HEK293 (cell line): ENCODE measurements around the gene SH3RF1.

Experiments used
- CTCF ChIA-PET: fragments of 350-600 bp; formaldehyde crosslinking; extraction: SDS; loops from one replicate; lab custom pipeline; 2021; ENCODE audit warnings: antibody characterized with exemption; lab: Yijun Ruan, JAX
- POLR2A ChIA-PET: fragments of 300-600 bp; formaldehyde crosslinking; extraction: SDS; loops from one replicate; lab custom pipeline; 2020; ENCODE audit warnings: antibody characterized with exemption, inconsistent platforms; lab: Yijun Ruan, JAX
- H3K27ac ChIP-seq: fragments of 200-500 bp; sonication (Bioruptor generic); 2 replicates; pipeline ENCODE4 v1.5.1; 2014; ENCODE audit warnings: low read depth, low read length, control low read depth, inconsistent platforms; ENCODE audit errors: extremely low read depth
- H3K36me3 ChIP-seq, 2 experiments: fragments of 200-500 bp in 1 of 2; sonication (Bioruptor generic) in 1 of 2; 1 replicate in 1 of 2; 2 replicates in 1 of 2; pipeline ENCODE4 v1.5.1; 2014 to 2017; ENCODE audit warnings: inconsistent platforms in 2 of 2, low read length in 2 of 2; ENCODE audit not compliant: control insufficient read depth in 2 of 2, insufficient read depth in 1 of 2
- H3K4me1 ChIP-seq: fragments of 200-500 bp; sonication (Bioruptor generic); 2 replicates; pipeline ENCODE4 v1.5.1; 2014; ENCODE audit warnings: mild to moderate bottlenecking, low read length, inconsistent platforms; ENCODE audit not compliant: control insufficient read depth, insufficient read depth
- H3K4me3 ChIP-seq: 2 replicates; pipeline ENCODE4 v1.5.1; 2011; ENCODE audit warnings: low read depth, mild to moderate bottlenecking, control low read depth, low read length, moderate library complexity
- H3K9me3 ChIP-seq: fragments of 200-500 bp; sonication (Bioruptor generic); 2 replicates; pipeline ENCODE4 v1.5.1; 2014; ENCODE audit warnings: low read depth, low read length, inconsistent platforms; ENCODE audit not compliant: control insufficient read depth, insufficient read depth
- GFI1B ChIP-seq: fragments of 450-650 bp; formaldehyde crosslinking; IDR thresholded peaks from 2 replicates; pipeline ENCODE4 v1.5.1; 2016; ENCODE audit warnings: missing biosample characterization, missing genetic modification characterization
- GLI4 ChIP-seq: fragments of 450-650 bp; formaldehyde crosslinking; IDR thresholded peaks from 2 replicates; pipeline ENCODE4 v1.5.1; 2016; ENCODE audit warnings: missing biosample characterization, missing genetic modification characterization
- INSM2 ChIP-seq: fragments of 450-650 bp; formaldehyde crosslinking; IDR thresholded peaks from 2 replicates; pipeline ENCODE4 v1.5.1; 2016; ENCODE audit warnings: missing biosample characterization, missing genetic modification characterization
- RBAK ChIP-seq: fragments of 450-650 bp; formaldehyde crosslinking; IDR thresholded peaks from 2 replicates; pipeline ENCODE4 v1.5.1; 2016; ENCODE audit warnings: missing biosample characterization, missing genetic modification characterization
- SP7 ChIP-seq: fragments of 450-650 bp; formaldehyde crosslinking; IDR thresholded peaks from 2 replicates; pipeline ENCODE4 v1.5.1; 2016; ENCODE audit warnings: missing biosample characterization, missing genetic modification characterization
- YY2 ChIP-seq: fragments of 450-650 bp; formaldehyde crosslinking; IDR thresholded peaks from 2 replicates; pipeline ENCODE4 v1.5.1; 2016; ENCODE audit warnings: missing biosample characterization, missing genetic modification characterization
- ZBTB48 ChIP-seq: fragments of 450-650 bp; formaldehyde crosslinking; IDR thresholded peaks from 2 replicates; pipeline ENCODE4 v1.5.1; 2016; ENCODE audit warnings: missing biosample characterization, missing genetic modification characterization
- ZNF112 ChIP-seq: fragments of 450-650 bp; formaldehyde crosslinking; IDR thresholded peaks from 2 replicates; pipeline ENCODE4 v1.5.0; 2017; ENCODE audit warnings: missing biosample characterization, missing genetic modification characterization
- ZNF133 ChIP-seq: fragments of 450-650 bp; formaldehyde crosslinking; IDR thresholded peaks from 2 replicates; pipeline ENCODE4 v1.5.1; 2016; ENCODE audit warnings: missing biosample characterization, missing genetic modification characterization
- ZNF138 ChIP-seq: fragments of 450-650 bp; formaldehyde crosslinking; IDR thresholded peaks from 2 replicates; pipeline ENCODE4 v1.5.1; 2016; ENCODE audit warnings: missing biosample characterization, missing genetic modification characterization, borderline replicate concordance
- ZNF16 ChIP-seq: fragments of 450-650 bp; formaldehyde crosslinking; IDR thresholded peaks from 2 replicates; pipeline ENCODE4 v1.5.1; 2016; ENCODE audit warnings: low read depth, missing biosample characterization, missing genetic modification characterization
- ZNF184 ChIP-seq: fragments of 450-650 bp; IDR thresholded peaks from 2 replicates; pipeline ENCODE4 v1.5.1; 2018; ENCODE audit warnings: missing biosample characterization, mild to moderate bottlenecking, missing genetic modification characterization
- ZNF211 ChIP-seq: fragments of 450-650 bp; formaldehyde crosslinking; IDR thresholded peaks from 2 replicates; pipeline ENCODE4 v1.5.1; 2016; ENCODE audit warnings: low read depth, missing biosample characterization, missing genetic modification characterization
- ZNF37A ChIP-seq: fragments of 450-650 bp; IDR thresholded peaks from 2 replicates; pipeline ENCODE4 v1.5.1; 2018; ENCODE audit warnings: missing biosample characterization, missing genetic modification characterization
- ZNF394 ChIP-seq: fragments of 450-650 bp; formaldehyde crosslinking; IDR thresholded peaks from 2 replicates; pipeline ENCODE4 v1.5.1; 2016; ENCODE audit warnings: missing biosample characterization, missing genetic modification characterization, mild to moderate bottlenecking, moderate library complexity, borderline replicate concordance
- ZNF433 ChIP-seq: fragments of 450-650 bp; formaldehyde crosslinking; IDR thresholded peaks from 2 replicates; pipeline ENCODE4 v1.5.1; 2016; ENCODE audit warnings: missing biosample characterization, missing genetic modification characterization, low read depth
- ZNF555 ChIP-seq: fragments of 450-650 bp; formaldehyde crosslinking; conservative IDR thresholded peaks from 2 replicates; pipeline ENCODE4 v1.5.1; 2017; ENCODE audit warnings: missing biosample characterization, mild to moderate bottlenecking, missing genetic modification characterization, inconsistent platforms
- ZNF571 ChIP-seq: fragments of 450-650 bp; formaldehyde crosslinking; IDR thresholded peaks from 2 replicates; pipeline ENCODE4 v1.5.0; 2017; ENCODE audit warnings: missing biosample characterization, missing genetic modification characterization
- ZNF658 ChIP-seq: fragments of 450-650 bp; formaldehyde crosslinking; IDR thresholded peaks from 2 replicates; pipeline ENCODE4; 2016; ENCODE audit warnings: missing biosample characterization, missing genetic modification characterization
- ZNF664 ChIP-seq: fragments of 450-650 bp; formaldehyde crosslinking; IDR thresholded peaks from 2 replicates; pipeline ENCODE4 v1.5.1; 2016; ENCODE audit warnings: missing biosample characterization, missing genetic modification characterization
- ZNF701 ChIP-seq: fragments of 450-650 bp; formaldehyde crosslinking; IDR thresholded peaks from 2 replicates; pipeline ENCODE4 v1.5.1; 2016; ENCODE audit warnings: missing biosample characterization, missing genetic modification characterization
- ZSCAN30 ChIP-seq: fragments of 450-650 bp; IDR thresholded peaks from 2 replicates; pipeline ENCODE4 v1.5.1; 2018; ENCODE audit warnings: missing biosample characterization, mild to moderate bottlenecking, missing genetic modification characterization, moderate library complexity
- TF ChIP-seq, protein P1 (sequence below): fragments of 450-650 bp; formaldehyde crosslinking; IDR thresholded peaks from 2 replicates; pipeline ENCODE4 v1.5.1; 2016; ENCODE audit warnings: missing biosample characterization, missing genetic modification characterization
- TF ChIP-seq, protein P2 (sequence below): sonication (generic); formaldehyde crosslinking; IDR thresholded peaks from 2 replicates; pipeline ENCODE4 v1.8.1; 2022; ENCODE audit warnings: mild to moderate bottlenecking, moderate library complexity, missing genetic modification reagents
- TF ChIP-seq, protein P3 (sequence below): fragments of 450-650 bp; formaldehyde crosslinking; IDR thresholded peaks from 2 replicates; pipeline ENCODE4 v1.5.1; 2016; ENCODE audit warnings: missing biosample characterization, missing genetic modification characterization
- TF ChIP-seq, protein P4 (sequence below): fragments of 450-650 bp; formaldehyde crosslinking; IDR thresholded peaks from 2 replicates; pipeline ENCODE4 v1.5.1; 2017; ENCODE audit warnings: missing biosample characterization, missing genetic modification characterization

SH3RF1 gene

DNA sequence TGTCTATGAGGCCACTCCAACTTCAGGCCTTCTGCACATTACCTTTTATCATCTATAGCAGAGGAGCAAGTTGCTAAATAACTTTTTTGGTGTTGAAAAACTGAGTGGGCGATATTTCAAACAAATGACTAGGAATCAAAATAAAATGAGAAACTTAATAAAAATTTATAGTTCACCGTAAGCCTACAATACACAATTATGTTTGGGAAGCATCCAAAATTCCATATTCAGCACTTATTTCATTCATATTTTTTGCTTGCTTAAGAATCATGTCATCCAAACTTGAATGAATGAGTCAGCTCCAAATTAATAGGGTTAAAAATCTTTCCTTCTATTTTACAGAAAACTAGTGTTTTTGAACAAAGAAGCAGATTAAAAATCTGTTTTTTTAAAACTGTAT, 119.1 kb downstream of the SH3RF1 start:
- H3K36me3 ChIP-seq, result peaks cover 0 to 7% of the 10 kb centered on the region in 2 experiments; a peak in 1 of 3 replicates
- no peak overlapping the region for H3K4me3 ChIP-seq
- no peaks in the 10 kb centered on the region for H3K4me1 ChIP-seq
- no peak overlapping the region for H3K27ac ChIP-seq
- TF ChIP-seq, protein P1, sequence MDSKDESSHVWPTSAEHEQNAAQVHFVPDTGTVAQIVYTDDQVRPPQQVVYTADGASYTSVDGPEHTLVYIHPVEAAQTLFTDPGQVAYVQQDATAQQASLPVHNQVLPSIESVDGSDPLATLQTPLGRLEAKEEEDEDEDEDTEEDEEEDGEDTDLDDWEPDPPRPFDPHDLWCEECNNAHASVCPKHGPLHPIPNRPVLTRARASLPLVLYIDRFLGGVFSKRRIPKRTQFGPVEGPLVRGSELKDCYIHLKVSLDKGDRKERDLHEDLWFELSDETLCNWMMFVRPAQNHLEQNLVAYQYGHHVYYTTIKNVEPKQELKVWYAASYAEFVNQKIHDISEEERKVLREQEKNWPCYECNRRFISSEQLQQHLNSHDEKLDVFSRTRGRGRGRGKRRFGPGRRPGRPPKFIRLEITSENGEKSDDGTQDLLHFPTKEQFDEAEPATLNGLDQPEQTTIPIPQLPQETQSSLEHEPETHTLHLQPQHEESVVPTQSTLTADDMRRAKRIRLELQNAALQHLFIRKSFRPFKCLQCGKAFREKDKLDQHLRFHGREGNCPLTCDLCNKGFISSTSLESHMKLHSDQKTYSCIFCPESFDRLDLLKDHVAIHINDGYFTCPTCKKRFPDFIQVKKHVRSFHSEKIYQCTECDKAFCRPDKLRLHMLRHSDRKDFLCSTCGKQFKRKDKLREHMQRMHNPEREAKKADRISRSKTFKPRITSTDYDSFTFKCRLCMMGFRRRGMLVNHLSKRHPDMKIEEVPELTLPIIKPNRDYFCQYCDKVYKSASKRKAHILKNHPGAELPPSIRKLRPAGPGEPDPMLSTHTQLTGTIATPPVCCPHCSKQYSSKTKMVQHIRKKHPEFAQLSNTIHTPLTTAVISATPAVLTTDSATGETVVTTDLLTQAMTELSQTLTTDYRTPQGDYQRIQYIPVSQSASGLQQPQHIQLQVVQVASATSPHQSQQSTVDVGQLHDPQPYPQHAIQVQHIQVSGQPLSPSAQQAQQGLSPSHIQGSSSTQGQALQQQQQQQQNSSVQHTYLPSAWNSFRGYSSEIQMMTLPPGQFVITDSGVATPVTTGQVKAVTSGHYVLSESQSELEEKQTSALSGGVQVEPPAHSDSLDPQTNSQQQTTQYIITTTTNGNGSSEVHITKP (tag by site-specific recombination), result no peak
- TF ChIP-seq ZNF555 (tag by site-specific recombination) (no peak), SP7 (tag by site-specific recombination) (no peak), GLI4 (tag by site-specific recombination) (no peak), ZNF133 (tag by site-specific recombination) (no peak), ZNF37A (tag by site-specific recombination) (no peak), ZNF664 (tag by site-specific recombination) (no peak), ZNF184 (no peak), ZNF138 (tag by site-specific recombination) (no peak)
- TF ChIP-seq, protein P2, sequence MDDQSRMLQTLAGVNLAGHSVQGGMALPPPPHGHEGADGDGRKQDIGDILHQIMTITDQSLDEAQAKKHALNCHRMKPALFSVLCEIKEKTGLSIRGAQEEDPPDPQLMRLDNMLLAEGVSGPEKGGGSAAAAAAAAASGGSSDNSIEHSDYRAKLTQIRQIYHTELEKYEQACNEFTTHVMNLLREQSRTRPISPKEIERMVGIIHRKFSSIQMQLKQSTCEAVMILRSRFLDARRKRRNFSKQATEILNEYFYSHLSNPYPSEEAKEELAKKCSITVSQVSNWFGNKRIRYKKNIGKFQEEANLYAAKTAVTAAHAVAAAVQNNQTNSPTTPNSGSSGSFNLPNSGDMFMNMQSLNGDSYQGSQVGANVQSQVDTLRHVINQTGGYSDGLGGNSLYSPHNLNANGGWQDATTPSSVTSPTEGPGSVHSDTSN (CRISPR knock-in tag), result no peak
- POLR2A ChIA-PET, result no interaction called here
- CTCF ChIA-PET, result no interaction called here
- no peaks in the 10 kb centered on the region for H3K9me3 ChIP-seq

GRCh38 chr4:169150806-169151205, 120.0 kb downstream of the SH3RF1 start:
- CTCF ChIA-PET, result no interaction called here

More at GRCh38 chr4:169150806-169151205, 120.0 kb downstream of the SH3RF1 start:
- H3K4me1 ChIP-seq, result no peaks in the 10 kb centered on the region
- H3K9me3 ChIP-seq, result no peaks in the 10 kb centered on the region
- no peak overlapping the region for H3K27ac ChIP-seq
- H3K4me3 ChIP-seq, result no peak overlapping the region
- H3K36me3 ChIP-seq, result peaks cover 0 to 7% of the 10 kb centered on the region in 2 experiments; a peak in 1 of 3 replicates
- no peak for TF ChIP-seq ZNF701 (tag by site-specific recombination)
- TF ChIP-seq ZNF211, result no peak
- no peak for TF ChIP-seq GFI1B (tag by site-specific recombination)
- TF ChIP-seq ZBTB48 (tag by site-specific recombination), result no peak
- no peak for TF ChIP-seq ZSCAN30 (tag by site-specific recombination)
- TF ChIP-seq ZNF571, result no peak
- TF ChIP-seq ZNF658 (tag by site-specific recombination), result no peak
- TF ChIP-seq ZNF112 (tag by site-specific recombination), result no peak
- no peak for TF ChIP-seq ZNF394 (tag by site-specific recombination)
- no peak for TF ChIP-seq INSM2 (tag by site-specific recombination)
- TF ChIP-seq ZNF433 (tag by site-specific recombination), result no peak
- TF ChIP-seq YY2 (tag by site-specific recombination), result no peak
- TF ChIP-seq, protein P3, sequence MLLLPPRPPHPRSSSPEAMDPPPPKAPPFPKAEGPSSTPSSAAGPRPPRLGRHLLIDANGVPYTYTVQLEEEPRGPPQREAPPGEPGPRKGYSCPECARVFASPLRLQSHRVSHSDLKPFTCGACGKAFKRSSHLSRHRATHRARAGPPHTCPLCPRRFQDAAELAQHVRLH (tag by site-specific recombination), result no peak
- TF ChIP-seq RBAK (tag by site-specific recombination), result no peak
- TF ChIP-seq ZNF16 (tag by site-specific recombination), result no peak
- TF ChIP-seq, protein P4, sequence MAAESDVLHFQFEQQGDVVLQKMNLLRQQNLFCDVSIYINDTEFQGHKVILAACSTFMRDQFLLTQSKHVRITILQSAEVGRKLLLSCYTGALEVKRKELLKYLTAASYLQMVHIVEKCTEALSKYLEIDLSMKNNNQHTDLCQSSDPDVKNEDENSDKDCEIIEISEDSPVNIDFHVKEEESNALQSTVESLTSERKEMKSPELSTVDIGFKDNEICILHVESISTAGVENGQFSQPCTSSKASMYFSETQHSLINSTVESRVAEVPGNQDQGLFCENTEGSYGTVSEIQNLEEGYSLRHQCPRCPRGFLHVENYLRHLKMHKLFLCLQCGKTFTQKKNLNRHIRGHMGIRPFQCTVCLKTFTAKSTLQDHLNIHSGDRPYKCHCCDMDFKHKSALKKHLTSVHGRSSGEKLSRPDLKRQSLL (tag by site-specific recombination), result no peak
- POLR2A ChIA-PET, result no interaction called here
